SKM-1 treated with dmso at 0.1 percent for 144 hours (cell line): ENCODE results near the gene ANGPT4.

Experiments used
- DNase-seq: peaks from one replicate; lab custom pipeline; 2025; ENCODE audit not compliant: unreplicated experiment; lab: John Stamatoyannopoulos, UW

ANGPT4 gene

DNA sequence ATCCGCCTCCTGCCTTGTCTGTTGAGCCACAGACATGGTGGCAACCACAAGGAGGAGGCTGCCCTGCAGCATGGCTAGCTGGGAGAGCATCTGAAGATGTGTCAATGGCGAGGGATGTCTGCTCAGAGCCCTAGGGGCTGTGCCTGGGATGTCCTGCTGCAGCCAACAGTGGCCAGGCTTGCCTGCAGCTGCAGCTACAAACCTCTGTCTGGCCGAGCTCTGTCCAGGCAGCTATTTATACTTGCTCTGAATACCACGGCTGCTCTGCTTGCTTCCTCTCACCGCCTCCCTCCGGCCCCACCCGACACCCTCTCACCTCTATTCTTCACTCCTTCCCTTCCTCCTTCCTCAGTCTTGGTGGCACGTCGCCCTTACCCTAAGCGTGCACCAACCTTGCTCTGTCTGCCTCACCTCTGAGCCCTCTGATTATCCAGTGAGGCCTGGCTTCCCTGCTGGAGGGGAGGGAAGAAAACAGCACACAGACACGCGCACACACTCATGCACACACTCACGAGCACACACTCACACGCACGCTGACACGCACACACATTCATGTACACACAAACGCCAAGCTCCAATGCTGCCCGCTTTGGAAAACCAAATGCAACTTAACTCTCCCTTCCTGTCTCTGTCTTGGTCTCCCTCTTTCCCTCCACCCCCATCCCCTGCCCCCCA lies at the start of gene ANGPT4:
ANGPT4 (minus strand) TSS at position 210 of the 675 bp plus-strand sequence; CDS start at position 90, 120 bp downstream.
- DNase-seq = no peak

DNA sequence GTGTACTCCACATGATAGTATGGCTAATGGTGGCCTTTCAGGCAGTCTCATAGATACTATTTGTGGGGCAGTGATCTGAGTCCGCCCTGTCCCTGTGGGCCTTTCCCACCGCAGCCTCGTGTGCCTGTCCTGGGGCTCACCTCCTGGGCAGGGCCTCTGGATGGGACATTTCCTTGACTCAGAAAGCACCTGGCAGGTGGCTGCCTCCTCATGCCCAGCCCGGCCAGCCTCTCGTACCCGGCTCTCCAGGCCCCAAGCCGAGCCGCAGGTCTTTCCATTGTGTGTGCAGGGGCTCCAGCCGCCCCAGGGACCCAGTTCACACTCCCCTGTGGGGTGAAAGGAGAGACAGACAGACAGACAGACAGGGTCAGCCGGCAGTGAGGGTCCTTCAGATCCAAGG lies 47.7 kb upstream of the ANGPT4 start:
- no peak for DNase-seq

DNA sequence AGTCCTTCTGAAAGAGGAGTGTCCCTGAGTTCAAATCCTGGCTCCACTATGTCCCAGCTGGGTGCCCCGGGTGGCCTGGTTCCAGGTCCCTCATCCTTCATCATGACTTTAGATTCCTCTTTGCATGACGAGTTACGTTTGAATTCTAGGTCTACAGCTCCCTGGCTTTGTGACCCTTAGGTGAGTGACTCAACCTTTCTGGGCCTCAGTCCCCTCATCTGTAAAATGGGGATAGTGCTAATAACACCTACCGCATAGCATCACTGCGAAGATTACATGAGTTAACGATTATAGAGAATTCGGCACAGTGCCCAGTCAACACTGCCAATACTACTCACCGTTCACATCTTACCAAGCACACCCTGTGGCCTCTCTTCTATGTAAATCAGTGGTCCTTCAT lies 46.5 kb upstream of the ANGPT4 start:
- DNase-seq = no peak

DNA sequence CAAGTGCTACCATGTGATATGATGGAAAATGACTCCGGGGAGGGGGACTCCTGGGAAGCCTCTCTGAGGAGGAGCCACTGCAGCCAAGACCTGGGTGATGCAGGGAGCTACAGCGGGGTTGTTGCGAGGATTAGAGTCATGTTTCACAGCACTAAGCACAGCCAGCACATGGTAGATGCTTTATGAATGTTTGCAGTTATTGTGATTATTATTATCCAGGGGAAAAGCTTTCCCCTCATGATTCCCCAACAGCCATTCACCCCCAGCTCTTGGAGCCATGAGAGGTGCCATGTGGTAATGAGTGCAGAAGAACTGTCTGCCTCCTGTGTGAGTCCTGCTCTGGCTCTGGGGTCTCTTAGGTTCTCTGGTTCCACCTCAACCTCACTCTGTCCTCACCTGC lies 46.1 kb upstream of the ANGPT4 start:
- no peak for DNase-seq

GRCh38 chr20:961768-962167 lies 45.6 kb upstream of the ANGPT4 start:
- DNase-seq = no peak

- no peak for DNase-seq
These were observed 44.0 kb upstream of the ANGPT4 start for GRCh38 chr20:959996-960615.

DNA sequence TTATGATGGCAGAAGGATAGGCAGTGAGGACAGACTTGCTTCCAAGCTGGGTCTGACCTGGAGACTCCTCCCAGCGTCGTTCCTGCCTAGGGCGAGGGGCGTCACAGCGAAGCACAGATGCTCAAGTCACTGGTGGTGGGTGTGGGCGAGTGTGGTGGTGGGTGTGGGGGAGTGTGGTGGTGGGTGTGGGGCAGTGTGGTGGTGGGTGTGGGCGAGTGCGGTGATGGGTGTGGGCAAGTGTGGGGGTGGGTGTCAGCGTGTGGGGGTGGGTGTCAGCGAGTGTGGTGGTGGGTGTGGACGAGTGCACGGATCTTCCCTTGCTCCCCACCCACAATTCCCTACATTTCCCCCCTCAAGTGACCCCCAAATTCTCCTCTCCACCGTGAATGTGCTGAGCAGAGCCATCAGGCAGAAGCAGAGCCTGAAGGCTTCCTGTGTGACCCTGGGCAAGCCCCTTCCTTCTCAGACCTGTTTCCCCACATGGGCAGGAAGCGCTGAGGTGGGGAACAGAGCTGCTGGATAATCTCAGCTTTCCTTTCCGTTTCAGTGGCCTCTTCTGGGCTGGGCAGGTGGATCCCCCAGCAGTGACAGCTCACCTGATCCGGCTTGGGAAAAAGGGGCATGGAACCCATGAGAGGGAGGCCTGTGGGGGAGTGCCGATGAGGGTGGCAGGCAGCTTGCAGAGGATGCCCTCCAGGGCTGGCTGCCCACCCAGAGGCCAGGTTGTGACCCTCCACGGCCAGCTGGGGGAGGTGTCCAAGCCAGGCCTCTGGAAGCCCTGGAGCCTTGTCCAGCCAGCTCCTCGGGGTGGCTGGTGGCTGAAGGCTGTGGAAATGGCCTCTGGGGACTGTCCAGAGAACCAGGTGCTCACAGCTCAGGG lies 43.0 kb upstream of the ANGPT4 start:
- no peak for DNase-seq

DNA sequence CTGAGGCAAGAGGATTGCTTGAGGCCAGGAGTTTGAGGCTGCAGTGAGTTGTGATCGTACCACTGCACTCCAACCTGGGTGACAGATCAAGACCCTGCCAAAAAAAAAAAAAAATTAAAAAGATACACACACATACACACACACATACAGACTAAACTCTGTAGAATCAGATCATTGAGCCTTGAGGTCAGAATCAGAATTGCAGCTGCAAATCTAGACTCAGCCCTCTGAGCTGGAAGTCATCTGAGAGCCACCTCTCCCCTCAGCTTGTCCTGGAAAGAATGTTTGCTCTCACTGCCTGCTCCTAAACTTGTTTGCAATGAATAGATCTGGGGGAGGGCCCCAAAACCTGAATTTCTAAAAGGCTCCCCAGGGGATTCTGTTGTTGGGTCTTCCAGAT lies 41.4 kb upstream of the ANGPT4 start:
- no peak for DNase-seq

GRCh38 chr20:956330-956951 lies 40.3 kb upstream of the ANGPT4 start:
- no peak for DNase-seq

DNA sequence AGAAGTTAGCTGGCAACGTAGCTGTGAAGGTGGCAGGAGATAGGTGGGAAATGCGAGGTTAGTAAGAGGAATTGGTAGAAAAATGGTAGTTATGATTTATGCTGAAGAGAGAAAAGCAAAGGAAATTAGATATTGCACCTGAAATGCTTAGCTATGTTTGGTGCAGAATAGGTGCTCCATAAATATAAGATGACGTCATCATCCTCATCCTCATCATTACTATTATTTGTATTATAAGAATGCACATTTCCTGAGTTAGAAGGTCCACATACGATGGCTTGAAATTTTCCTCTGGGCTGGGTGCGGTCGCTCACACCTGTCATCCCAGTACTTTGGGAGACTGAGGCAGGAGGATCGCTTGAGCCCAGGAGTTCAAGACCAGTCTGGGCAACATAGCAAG lies 39.5 kb upstream of the ANGPT4 start:
- no peak for DNase-seq

- DNase-seq = no peak
These were observed 39.0 kb upstream of the ANGPT4 start for GRCh38 chr20:955111-955510.

GRCh38 chr20:953742-954141 lies 37.6 kb upstream of the ANGPT4 start:
- DNase-seq = no peak

DNA sequence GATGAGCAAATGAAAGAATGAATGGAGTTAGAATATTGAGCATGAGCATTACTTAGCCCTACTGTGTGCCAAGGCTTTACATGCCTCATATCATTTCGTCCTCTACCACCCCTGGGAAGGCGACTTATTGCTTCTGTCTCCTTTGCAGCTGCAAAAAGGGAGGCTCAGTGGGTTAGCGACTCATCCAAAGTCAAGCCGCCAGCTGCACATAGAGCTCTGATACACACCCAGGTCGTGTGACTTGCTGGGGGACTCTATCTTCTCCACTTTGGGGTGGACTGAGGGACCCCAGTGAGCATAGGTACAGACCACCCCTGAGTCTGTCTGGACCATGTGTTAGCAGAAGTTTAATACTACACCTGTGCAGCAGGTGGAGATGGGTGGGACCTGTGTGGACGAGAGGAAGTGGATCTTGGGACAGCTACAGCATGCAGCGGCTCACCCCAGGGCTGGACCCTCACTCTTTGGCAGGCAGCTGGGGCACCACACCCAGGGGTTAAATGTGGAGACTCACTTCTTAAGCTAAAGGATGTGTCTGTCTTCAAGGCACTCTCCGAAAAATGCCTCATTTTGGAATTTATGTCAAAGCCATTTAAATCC lies 36.2 kb upstream of the ANGPT4 start:
- no peak for DNase-seq

DNA sequence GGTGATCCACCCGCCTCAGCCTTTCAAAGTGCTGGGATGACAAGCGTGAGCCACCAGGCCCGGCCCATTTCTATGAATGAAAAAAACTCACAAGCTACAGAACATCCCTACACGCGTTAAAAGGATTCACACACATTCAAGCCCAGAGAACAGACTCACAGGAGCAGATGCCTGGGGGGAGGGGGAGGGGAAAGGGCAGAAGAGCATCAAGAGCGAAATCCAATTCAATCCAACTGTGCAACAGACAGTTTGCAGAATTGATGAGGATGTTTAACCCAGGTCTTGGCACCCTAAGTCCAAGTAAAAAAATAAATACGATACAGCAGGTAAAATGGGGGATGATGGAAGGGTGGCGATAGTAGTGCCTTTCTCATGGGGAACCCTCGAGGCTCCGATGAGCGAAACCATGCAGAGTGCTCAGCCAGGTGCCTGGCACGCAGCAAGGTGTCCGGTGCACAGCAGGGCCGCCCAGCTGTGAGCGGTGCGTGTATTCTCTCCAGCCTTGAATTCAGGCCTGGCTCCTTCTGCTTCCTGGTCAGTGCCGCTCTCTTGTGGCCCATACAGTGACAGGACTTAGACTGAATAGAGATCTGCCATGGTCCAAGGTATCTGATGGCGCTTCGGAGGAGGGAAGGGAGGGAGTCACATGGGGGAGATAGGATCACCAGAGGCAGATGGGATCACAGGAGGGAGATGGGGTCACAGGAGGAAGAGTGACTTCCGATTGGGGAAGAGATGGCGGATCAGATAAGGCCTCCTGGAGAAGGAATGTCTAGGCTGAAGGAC lies 35.4 kb upstream of the ANGPT4 start:
- no peak for DNase-seq

- no peak for DNase-seq
These were observed 33.6 kb upstream of the ANGPT4 start for GRCh38 chr20:949717-950116.

- no peak for DNase-seq
These were observed 30.7 kb upstream of the ANGPT4 start for GRCh38 chr20:946826-947225.

- no peak for DNase-seq
These were observed 29.7 kb upstream of the ANGPT4 start for GRCh38 chr20:945841-946240.

DNA sequence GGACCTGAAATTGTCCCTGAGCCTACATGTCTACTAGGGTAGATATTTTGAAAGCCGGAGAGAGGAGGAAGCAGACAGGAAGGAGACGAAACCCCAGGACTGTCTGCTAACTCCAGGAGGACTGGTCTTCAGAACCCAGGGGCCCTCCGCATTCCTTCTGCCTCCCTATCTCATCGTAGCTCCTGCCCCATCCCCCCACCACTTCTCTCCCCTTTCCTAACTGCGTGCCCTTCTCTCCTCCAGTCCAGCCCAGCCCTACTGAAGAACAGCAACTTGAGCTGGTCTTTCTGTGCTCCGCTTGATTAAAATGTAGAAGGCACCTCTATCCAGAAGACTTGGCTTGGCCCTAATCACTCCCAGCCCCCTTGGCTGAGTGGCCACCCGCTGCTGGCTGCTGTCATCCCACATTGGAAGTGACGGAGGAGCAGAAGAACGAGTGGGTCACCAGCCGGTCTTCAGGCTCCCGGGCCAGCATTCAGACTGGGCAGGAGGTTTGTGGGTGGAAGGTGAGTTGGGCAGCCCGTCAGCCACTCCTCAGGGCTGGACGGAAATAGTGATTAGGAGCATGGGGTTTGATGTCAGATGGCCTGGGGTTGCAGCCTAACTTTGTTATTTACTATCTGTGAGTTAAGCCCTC lies 28.8 kb upstream of the ANGPT4 start:
- no peak for DNase-seq

- DNase-seq = no peak
These were observed 28.0 kb upstream of the ANGPT4 start for GRCh38 chr20:944148-944547.

DNA sequence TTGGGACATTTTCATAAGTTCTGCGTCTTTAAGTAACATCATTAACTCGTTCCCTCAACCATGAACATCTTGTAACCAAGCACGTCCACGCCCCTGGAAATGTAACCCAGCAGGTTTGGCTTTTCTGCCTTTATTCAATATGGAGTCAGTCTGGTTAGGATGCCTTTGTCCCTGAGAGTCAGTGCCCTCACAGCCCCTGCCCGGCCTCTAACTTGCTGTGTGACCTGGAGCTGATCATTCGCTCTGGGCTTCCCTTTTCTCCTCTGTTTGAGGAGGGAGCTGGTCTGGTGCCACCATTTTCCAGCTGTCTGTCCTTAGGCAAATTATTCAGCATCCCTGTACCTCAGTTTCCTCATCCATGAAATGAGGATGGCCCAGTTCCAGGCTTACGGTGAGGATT lies 26.5 kb upstream of the ANGPT4 start:
- no peak for DNase-seq
